HCT116 (cell line): ENCODE data around the gene SLC25A1. TPM values are rescaled to one million over a fixed set of nuclear protein-coding genes. Genes with fewer than 3 reads are reported as not detected.

ENCODE experiments used
- ATAC-seq: fragments of 200-7000 bp; cut with Tn5 transposase; 2 replicates; pipeline ENCODE4 v1.9.1; 2020; ENCODE audit warnings: mild to moderate bottlenecking, moderate library complexity
- BruUV-seq: library from RNA; stranded (reverse); fragments of 400-500 nt; replicated peaks from 2 replicates; lab custom pipeline; 2021; lab: Mats Ljungman, UMichigan
- CTCF ChIA-PET: fragments of 300-600 bp; sonication (Branson Sonifier 250); formaldehyde crosslinking; loops from one replicate; lab custom pipeline; 2021; ENCODE audit warnings: antibody characterized with exemption; lab: Charles Lee
- POLR2A ChIA-PET: fragments of 300-600, 350-600 bp; sonication (Branson Sonifier 250); formaldehyde crosslinking; loops from one replicate; lab custom pipeline; 2021; ENCODE audit warnings: antibody characterized with exemption; lab: Charles Lee
- RAD21 ChIA-PET, 2 experiments: fragments of 300-600 bp; sonication (Branson Sonifier 250); formaldehyde crosslinking; loops; one replicate each; lab custom pipeline; 2023; ENCODE audit warnings: low total read pairs in 2 of 2; ENCODE audit not compliant: uncharacterized antibody in 2 of 2, unreplicated experiment in 2 of 2, low non-redundant PET in 1 of 2; lab: Charles Lee
- DNase-seq: peaks from one replicate; pipeline ENCODE4 v3.0.0-alpha.2; 2010; ENCODE audit warnings: low read depth, low spot score
- H2AFZ ChIP-seq: fragments of 200-600 bp; shearing (Covaris generic), sonication (generic); 2 replicates; pipeline ENCODE4 v1.6.1; 2017; ENCODE audit warnings: low read depth, mixed run types, mixed read lengths, antibody characterized with exemption, low read length; ENCODE audit not compliant: poor library complexity, severe bottlenecking
- H3K27ac ChIP-seq: 2 replicates; pipeline ENCODE4 v1.5.1; 2012; ENCODE audit warnings: low read depth, low read length
- H3K27me3 ChIP-seq: fragments of 200-600 bp; sonication (generic); 2 replicates; pipeline ENCODE4 v1.6.1; 2016; ENCODE audit warnings: mixed run types, low read length, mixed read lengths; ENCODE audit not compliant: insufficient read depth
- H3K36me3 ChIP-seq, 2 experiments: fragments of 200-500 bp in 1 of 2; fragments of 200-600 bp in 1 of 2; sonication (Bioruptor generic) in 1 of 2; sonication (generic) in 1 of 2; 2 replicates each; pipeline versions ENCODE4 v1.5.1 to v1.6.1; 2014 to 2016; ENCODE audit warnings: low read length in 2 of 2, inconsistent platforms in 1 of 2, mixed read lengths in 1 of 2, mixed run types in 1 of 2; ENCODE audit not compliant: insufficient read depth in 2 of 2, control insufficient read depth in 1 of 2
- H3K4me1 ChIP-seq, 2 experiments: fragments of 200-600 bp in 1 of 2; sonication (generic) in 1 of 2; 2 replicates each; pipeline versions ENCODE4 v1.5.1 to v1.6.1; 2012 to 2017; ENCODE audit warnings: low read length in 2 of 2, inconsistent platforms in 1 of 2, mild to moderate bottlenecking in 1 of 2, mixed read lengths in 1 of 2, mixed run types in 1 of 2, moderate library complexity in 1 of 2; ENCODE audit not compliant: insufficient read depth in 2 of 2, control insufficient read depth in 1 of 2
- H3K4me2 ChIP-seq: fragments of 200-600 bp; sonication (generic); 2 replicates; pipeline ENCODE4 v1.6.1; 2017; ENCODE audit warnings: mixed run types, low read length, mixed read lengths
- H3K4me3 ChIP-seq, 2 experiments: fragments of 200-600 bp in 1 of 2; sonication (generic) in 1 of 2; replicated peaks in 1 of 2; 2 replicates each; pipeline ENCODE4 v1.5.1; 2011 to 2016; ENCODE audit warnings: low read length in 2 of 2, control low read depth in 1 of 2, low read depth in 1 of 2, mild to moderate bottlenecking in 1 of 2, mixed read lengths in 1 of 2, mixed run types in 1 of 2
- H3K79me2 ChIP-seq: fragments of 200-600 bp; sonication (generic); 2 replicates; pipeline ENCODE4 v1.6.1; 2017; ENCODE audit warnings: mild to moderate bottlenecking, mixed run types, low read length, moderate library complexity, mixed read lengths; ENCODE audit not compliant: insufficient read depth
- H3K9ac ChIP-seq: fragments of 200-600 bp; sonication (generic); 2 replicates; pipeline ENCODE4 v1.6.1; 2016; ENCODE audit warnings: low read length, mixed read lengths
- H3K9me2 ChIP-seq: fragments of 200-600 bp; sonication (generic), shearing (Covaris generic); 2 replicates; pipeline ENCODE4 v1.6.1; 2017; ENCODE audit warnings: mixed run types, mild to moderate bottlenecking, moderate library complexity; ENCODE audit not compliant: insufficient read depth
- H3K9me3 ChIP-seq, 2 experiments: fragments of 200-500 bp in 1 of 2; fragments of 200-600 bp in 1 of 2; sonication (Bioruptor generic) in 1 of 2; sonication (generic) in 1 of 2; 2 replicates each; pipeline ENCODE4 v1.6.1; 2014 to 2017; ENCODE audit warnings: low read length in 2 of 2, mixed read lengths in 2 of 2, inconsistent platforms in 1 of 2, low read depth in 1 of 2, mild to moderate bottlenecking in 1 of 2, mixed run types in 1 of 2, moderate library complexity in 1 of 2; ENCODE audit not compliant: control insufficient read depth in 1 of 2, insufficient read depth in 1 of 2
- H4K20me1 ChIP-seq: fragments of 200-600 bp; sonication (generic), shearing (Covaris generic); 2 replicates; pipeline ENCODE4 v1.6.1; 2017; ENCODE audit warnings: mixed run types, mild to moderate bottlenecking, moderate library complexity; ENCODE audit not compliant: insufficient read depth
- CBX3 ChIP-seq: IDR thresholded peaks from 2 replicates; pipeline ENCODE4 v1.6.1; 2012; ENCODE audit warnings: low read depth
- CEBPB ChIP-seq: IDR thresholded peaks from 2 replicates; pipeline ENCODE4 v1.6.1; 2012; ENCODE audit warnings: low read depth
- CTCF ChIP-seq, 3 experiments: fragments of 200-600 bp in 1 of 3; sonication (generic) in 1 of 3; IDR thresholded peaks in 2 of 3; conservative IDR thresholded peaks in 1 of 3; 2 replicates each; pipeline ENCODE4 v1.5.1; 2012 to 2017; ENCODE audit warnings: low read depth in 2 of 3, low read length in 2 of 3, antibody characterized with exemption in 1 of 3, borderline replicate concordance in 1 of 3, control low read depth in 1 of 3, mild to moderate bottlenecking in 1 of 3, mixed read lengths in 1 of 3, mixed run types in 1 of 3, moderate library complexity in 1 of 3; ENCODE audit not compliant: insufficient read depth in 1 of 3
- ELF1 ChIP-seq: IDR thresholded peaks from 2 replicates; pipeline ENCODE4 v1.6.1; 2012; ENCODE audit warnings: low read depth, borderline replicate concordance
- EZH2 ChIP-seq: fragments of 200-600 bp; sonication (generic); IDR thresholded peaks from 2 replicates; pipeline ENCODE4 v1.6.1; 2017; ENCODE audit warnings: antibody characterized with exemption, mixed run types
- JUND ChIP-seq: IDR thresholded peaks from 2 replicates; pipeline ENCODE4 v1.6.1; 2012
- POLR2AphosphoS5 ChIP-seq: IDR thresholded peaks from 2 replicates; pipeline ENCODE4 v1.6.1; 2011; ENCODE audit warnings: mild to moderate bottlenecking, low read depth, low read length, moderate library complexity
- RAD21 ChIP-seq: IDR thresholded peaks from 2 replicates; pipeline ENCODE4 v1.6.1; 2012; ENCODE audit warnings: low read depth, mild to moderate bottlenecking
- SIN3A ChIP-seq: IDR thresholded peaks from 2 replicates; pipeline ENCODE4 v1.6.1; 2012; ENCODE audit warnings: low read depth
- TCF7L2 ChIP-seq: IDR thresholded peaks from 2 replicates; pipeline ENCODE4 v1.7.0; 2011; ENCODE audit warnings: borderline replicate concordance, inconsistent platforms; ENCODE audit not compliant: insufficient read depth, insufficient read length; ENCODE audit errors: extremely low read depth
- intact Hi-C: fragments of 100-400 bp; cut with micrococcal nuclease; formaldehyde crosslinking; loops from 2 replicates; pipeline ENCODE4 v1.10.0; 2022
- total RNA-seq: library from RNA; stranded (reverse); gene quantifications from one replicate; pipeline ENCODE4 v1.2.1, GENCODE V29; 2021; ENCODE audit not compliant: unreplicated experiment
- TF ChIP-seq, protein P1 (sequence below): IDR thresholded peaks from 2 replicates; pipeline ENCODE4 v1.6.1; 2012
- TF ChIP-seq, protein P2 (sequence below): IDR thresholded peaks from 2 replicates; pipeline ENCODE4 v1.6.1; 2012

SLC25A1 gene
- total RNA-seq, 1 experiment from 2014 or later, result 146 TPM

DNA sequence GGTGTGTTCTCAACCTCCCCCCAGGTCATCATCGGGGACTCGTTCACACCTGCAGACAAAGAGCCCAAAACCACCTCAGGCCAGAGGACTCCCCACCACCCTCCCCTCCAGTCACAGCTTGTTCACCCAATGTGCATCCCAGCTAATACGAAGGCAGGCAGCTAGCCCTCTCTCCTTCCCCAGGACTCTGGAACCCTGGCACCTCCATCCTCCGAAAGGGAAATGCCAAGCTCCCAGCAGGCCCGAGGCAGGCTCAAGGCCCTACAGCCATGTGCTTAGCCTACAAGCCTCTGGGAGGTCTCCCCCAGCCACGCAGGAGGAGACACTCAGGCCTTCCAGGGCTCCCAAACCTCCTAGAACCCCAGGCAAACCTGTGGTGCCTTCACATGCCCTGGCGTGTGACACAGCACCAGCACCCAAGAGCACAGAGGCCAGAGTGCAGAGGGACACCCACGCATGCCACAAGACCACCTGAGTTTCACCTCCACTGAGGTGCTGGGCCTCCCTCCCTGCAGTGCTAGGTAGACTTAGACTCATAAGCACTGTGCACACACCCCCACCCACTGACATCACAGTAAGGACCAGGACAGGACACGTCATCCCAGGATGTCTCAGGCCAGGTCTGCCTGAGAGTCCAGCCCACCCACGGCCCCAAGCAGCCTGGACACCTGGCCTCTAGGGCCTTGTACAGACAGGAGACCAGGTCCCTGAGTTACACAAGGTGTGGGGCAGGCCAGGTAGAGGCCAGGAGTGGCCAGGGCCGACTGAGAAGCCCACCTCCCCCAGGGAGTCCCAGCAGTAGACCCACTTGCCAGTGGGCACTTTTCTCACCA is 40.9 kb downstream of the SLC25A1 start:
- H2AFZ ChIP-seq, result no peak overlapping the region
- intact Hi-C loops, result no loop called here
- no peak overlapping the region for H3K4me3 ChIP-seq
- H3K9ac ChIP-seq, result no peak overlapping the region
- no peaks in the 10 kb centered on the region for H3K4me1 ChIP-seq
- POLR2A ChIA-PET, result no interaction called here
- no peaks in the 10 kb centered on the region for H3K9me3 ChIP-seq
- H3K79me2 ChIP-seq, result peaks cover 5% of the 10 kb centered on the region; the same call in 1 of the 2 replicates
- H3K27ac ChIP-seq, result no peak overlapping the region
- CTCF ChIA-PET, result no interaction called here
- no peak for TF ChIP-seq TCF7L2
- TF ChIP-seq, protein P1, sequence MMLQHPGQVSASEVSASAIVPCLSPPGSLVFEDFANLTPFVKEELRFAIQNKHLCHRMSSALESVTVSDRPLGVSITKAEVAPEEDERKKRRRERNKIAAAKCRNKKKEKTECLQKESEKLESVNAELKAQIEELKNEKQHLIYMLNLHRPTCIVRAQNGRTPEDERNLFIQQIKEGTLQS, result no peak
- no peak for TF ChIP-seq EZH2
- TF ChIP-seq, protein P2, sequence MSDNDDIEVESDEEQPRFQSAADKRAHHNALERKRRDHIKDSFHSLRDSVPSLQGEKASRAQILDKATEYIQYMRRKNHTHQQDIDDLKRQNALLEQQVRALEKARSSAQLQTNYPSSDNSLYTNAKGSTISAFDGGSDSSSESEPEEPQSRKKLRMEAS, result no peak
- TF ChIP-seq CTCF (IDR thresholded peaks at IDR 0.05 in 2 of 3, conservative IDR thresholded peaks at IDR 0.05 in 1 of 3; ENCODE audit: borderline replicate concordance in 1 of 3, insufficient read depth in 1 of 3, low read depth in 2 of 3, low read length in 2 of 3), result no peak
- TF ChIP-seq JUND, result no peak
- TF ChIP-seq SIN3A, result no peak
- no peak for TF ChIP-seq ELF1
- TF ChIP-seq CEBPB, result no peak
- no peak for TF ChIP-seq POLR2AphosphoS5
- TF ChIP-seq RAD21, result no peak
- TF ChIP-seq CBX3, result no peak
- no peak overlapping the region for H3K4me2 ChIP-seq
- peaks cover 37 to 47% of the 10 kb centered on the region in 2 experiments; a peak in 3 of 4 replicates for H3K36me3 ChIP-seq
- H3K27me3 ChIP-seq, result no peaks in the 10 kb centered on the region
- H4K20me1 ChIP-seq, result no peaks in the 10 kb centered on the region
- RAD21 ChIA-PET, result no interaction called here
- ATAC-seq, result no peak
- DNase-seq, result no peak
- no TSS peak for BruUV-seq
- no peaks in the 10 kb centered on the region for H3K9me2 ChIP-seq
